ENCODE data around the gene TMEM154.

TMEM154 gene

DNA sequence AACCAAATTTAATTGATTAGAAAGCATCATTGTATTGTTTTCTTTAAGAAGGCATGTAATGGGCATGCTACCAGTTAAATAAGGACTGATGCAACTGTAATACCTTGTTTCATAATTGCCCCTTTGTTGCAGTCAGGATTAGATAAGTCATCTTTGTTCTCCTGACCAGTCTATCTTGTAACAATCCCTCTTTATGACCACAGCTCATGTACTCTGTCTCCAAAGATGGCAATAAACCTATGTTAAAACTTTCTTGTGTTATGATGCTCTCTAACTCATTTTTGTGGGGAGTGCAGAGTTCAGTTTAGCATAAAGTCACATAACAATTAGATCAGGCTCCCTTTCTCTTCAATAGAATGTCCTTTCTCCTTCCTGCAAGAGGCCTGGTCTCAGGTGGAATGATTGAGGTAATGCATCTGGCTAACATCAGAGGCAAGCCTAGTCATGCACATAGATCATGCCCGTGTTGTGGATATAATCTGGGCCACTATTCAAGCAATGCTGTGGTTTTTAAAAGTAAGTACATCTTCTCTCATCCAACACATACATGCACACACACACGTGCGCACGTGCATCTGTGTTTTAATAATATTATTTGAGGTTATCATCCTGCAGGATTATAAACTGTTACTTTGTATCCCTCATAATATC is 45.6 kb downstream of the TMEM154 start:
- Histone ChIP-seq H3K4me2 (ENCODE audit: low read length, poor library complexity, severe bottlenecking) (no peak overlapping the region), H3K27ac (ENCODE audit: low read length, poor library complexity, severe bottlenecking) (no peak overlapping the region), H3K36me3 (ENCODE audit: control insufficient read depth in 1 of 2, insufficient read depth in 2 of 2, low read depth in 1 of 2, low read length in 2 of 2) (peaks cover 0 to 8% of the 10 kb centered on the region in 2 experiments), H2BK15ac (ENCODE audit: low read depth, poor library complexity, severe bottlenecking) (no peak overlapping the region), H4K8ac (ENCODE audit: low read length) (no peak overlapping the region), H2AFZ (ENCODE audit: low read depth, low read length) (no peak overlapping the region), H3K14ac (ENCODE audit: low read length in 2 of 2) (no peak overlapping the region), H3K4me3 (ENCODE audit: insufficient read depth in 1 of 2, low read depth in 1 of 2, low read length in 2 of 2) (no peak overlapping the region), H3K23ac (ENCODE audit: low read length in 2 of 2) (no peak overlapping the region), H3K9ac (ENCODE audit: low read length) (no peak overlapping the region), H2BK5ac (ENCODE audit: low read depth, low read length, poor library complexity, severe bottlenecking) (no peak overlapping the region), H3K4me1 (ENCODE audit: control insufficient read depth, insufficient read depth, low read depth, low read length) (no peaks in the 10 kb centered on the region), H2AK5ac (ENCODE audit: low read length, severe bottlenecking) (no peak overlapping the region), H3K9me3 (ENCODE audit: control insufficient read depth, low read length) (no peaks in the 10 kb centered on the region), H3K27me3 (ENCODE audit: control insufficient read depth in 1 of 2, insufficient read depth in 1 of 2, low read length in 2 of 2) (no peaks in the 10 kb centered on the region), H2BK12ac (ENCODE audit: low read length in 2 of 2) (no peak overlapping the region), H3K18ac (ENCODE audit: low read depth in 1 of 2, low read length in 2 of 2) (no peak overlapping the region), H2BK120ac (ENCODE audit: low read depth, low read length) (no peak overlapping the region), H3K4ac (ENCODE audit: low read depth in 1 of 2, low read length in 2 of 2) (no peak overlapping the region), H4K91ac (ENCODE audit: low read length) (no peak overlapping the region), H3K79me1 (replicated peaks; ENCODE audit: low read length, poor library complexity, severe bottlenecking) (peaks cover 3% of the 10 kb centered on the region)
- no peak for DNase-seq
- 100% methylated on average over 1 of the region's 4 CpGs for WGBS

DNA sequence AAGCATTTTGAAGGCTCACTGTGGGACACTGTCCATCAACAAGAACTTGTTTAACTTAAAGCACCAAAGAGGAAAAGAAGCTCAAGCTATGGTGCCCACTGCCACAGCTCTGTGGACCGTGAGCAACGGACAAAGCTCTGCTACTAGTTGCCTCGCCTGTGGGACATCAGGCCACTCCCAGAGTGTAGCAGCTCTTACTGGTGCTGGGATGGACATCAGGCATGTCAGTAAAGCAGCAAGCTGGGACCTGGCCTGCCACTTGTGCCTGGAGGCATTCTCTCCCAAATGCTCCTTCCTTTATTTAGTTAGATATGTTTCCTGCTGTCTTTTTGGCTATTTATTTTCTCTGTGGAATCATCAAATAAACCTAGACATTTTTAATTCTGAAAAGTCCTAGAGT is 46.7 kb downstream of the TMEM154 start:
- H3K9ac ChIP-seq (ENCODE audit: low read length) = no peak overlapping the region
- H3K4me2 ChIP-seq (ENCODE audit: low read length, poor library complexity, severe bottlenecking) = no peak overlapping the region
- no peak overlapping the region for H2BK5ac ChIP-seq (ENCODE audit: low read depth, low read length, poor library complexity, severe bottlenecking)
- no peak overlapping the region for H2BK15ac ChIP-seq (ENCODE audit: low read depth, poor library complexity, severe bottlenecking)
- no peak overlapping the region for H3K23ac ChIP-seq (ENCODE audit: low read length in 2 of 2)
- H3K14ac ChIP-seq (ENCODE audit: low read length in 2 of 2) = no peak overlapping the region
- no peaks in the 10 kb centered on the region for H3K27me3 ChIP-seq (ENCODE audit: control insufficient read depth in 1 of 2, insufficient read depth in 1 of 2, low read length in 2 of 2)
- no peaks in the 10 kb centered on the region for H3K9me3 ChIP-seq (ENCODE audit: control insufficient read depth, low read length)
- no peak overlapping the region for H2BK120ac ChIP-seq (ENCODE audit: low read depth, low read length)
- WGBS = 50% methylated on average over 3 of the region's 3 CpGs
- H3K79me1 ChIP-seq (replicated peaks; ENCODE audit: low read length, poor library complexity, severe bottlenecking) = peaks cover 3% of the 10 kb centered on the region
- peaks cover 0 to 3% of the 10 kb centered on the region in 2 experiments for H3K36me3 ChIP-seq (ENCODE audit: control insufficient read depth in 1 of 2, insufficient read depth in 2 of 2, low read depth in 1 of 2, low read length in 2 of 2)
- no peak overlapping the region for H4K91ac ChIP-seq (ENCODE audit: low read length)
- no peak overlapping the region for H2AK5ac ChIP-seq (ENCODE audit: low read length, severe bottlenecking)
- DNase-seq = no peak
- H2BK12ac ChIP-seq (ENCODE audit: low read length in 2 of 2) = no peak overlapping the region
- no peaks in the 10 kb centered on the region for H3K4me1 ChIP-seq (ENCODE audit: control insufficient read depth, insufficient read depth, low read depth, low read length)
- H4K8ac ChIP-seq (ENCODE audit: low read length) = no peak overlapping the region
- H2AFZ ChIP-seq (ENCODE audit: low read depth, low read length) = no peak overlapping the region
- H3K4ac ChIP-seq (ENCODE audit: low read depth in 1 of 2, low read length in 2 of 2) = no peak overlapping the region
- no peak overlapping the region for H3K18ac ChIP-seq (ENCODE audit: low read depth in 1 of 2, low read length in 2 of 2)
- no peak overlapping the region for H3K4me3 ChIP-seq (ENCODE audit: insufficient read depth in 1 of 2, low read depth in 1 of 2, low read length in 2 of 2)
- no peak overlapping the region for H3K27ac ChIP-seq (ENCODE audit: low read length, poor library complexity, severe bottlenecking)

DNA sequence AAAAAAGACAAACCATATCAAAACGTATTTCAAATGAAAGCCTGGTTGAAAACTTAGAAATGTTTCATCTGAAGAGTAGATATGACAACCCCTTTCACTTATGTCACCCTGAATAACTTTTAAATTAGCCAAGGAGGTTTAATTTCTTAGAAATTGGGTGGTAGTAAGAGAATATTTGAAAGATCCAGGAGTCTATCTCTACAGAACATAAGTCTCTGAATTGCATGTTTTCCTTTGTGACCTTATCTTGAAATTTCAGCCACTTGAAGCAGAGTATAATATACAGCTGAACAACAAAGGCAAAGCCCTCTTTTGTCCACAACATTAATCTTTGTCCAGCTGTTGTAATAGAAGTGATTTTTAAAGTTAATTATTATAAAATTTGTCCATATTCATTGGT is 49.5 kb downstream of the TMEM154 start:
- Histone ChIP-seq H3K4ac (ENCODE audit: low read depth in 1 of 2, low read length in 2 of 2) (no peak overlapping the region), H3K18ac (ENCODE audit: low read depth in 1 of 2, low read length in 2 of 2) (no peak overlapping the region), H2BK15ac (ENCODE audit: low read depth, poor library complexity, severe bottlenecking) (no peak overlapping the region), H3K36me3 (ENCODE audit: control insufficient read depth in 1 of 2, insufficient read depth in 2 of 2, low read depth in 1 of 2, low read length in 2 of 2) (peaks cover 0 to 3% of the 10 kb centered on the region in 2 experiments), H2BK12ac (ENCODE audit: low read length in 2 of 2) (no peak overlapping the region), H2AK5ac (ENCODE audit: low read length, severe bottlenecking) (no peak overlapping the region), H3K4me1 (ENCODE audit: control insufficient read depth, insufficient read depth, low read depth, low read length) (no peaks in the 10 kb centered on the region), H3K27me3 (ENCODE audit: control insufficient read depth in 1 of 2, insufficient read depth in 1 of 2, low read length in 2 of 2) (no peaks in the 10 kb centered on the region), H3K23ac (ENCODE audit: low read length in 2 of 2) (no peak overlapping the region), H3K4me3 (ENCODE audit: insufficient read depth in 1 of 2, low read depth in 1 of 2, low read length in 2 of 2) (no peak overlapping the region), H3K9ac (ENCODE audit: low read length) (no peak overlapping the region), H4K8ac (ENCODE audit: low read length) (no peak overlapping the region), H3K9me3 (ENCODE audit: control insufficient read depth, low read length) (no peaks in the 10 kb centered on the region), H3K4me2 (ENCODE audit: low read length, poor library complexity, severe bottlenecking) (no peak overlapping the region), H4K91ac (ENCODE audit: low read length) (no peak overlapping the region), H2AFZ (ENCODE audit: low read depth, low read length) (no peak overlapping the region), H2BK120ac (ENCODE audit: low read depth, low read length) (no peak overlapping the region), H3K14ac (ENCODE audit: low read length in 2 of 2) (no peak overlapping the region), H3K79me1 (replicated peaks; ENCODE audit: low read length, poor library complexity, severe bottlenecking) (no peaks in the 10 kb centered on the region), H2BK5ac (ENCODE audit: low read depth, low read length, poor library complexity, severe bottlenecking) (no peak overlapping the region), H3K27ac (ENCODE audit: low read length, poor library complexity, severe bottlenecking) (no peak overlapping the region)
- WGBS = no CpG with 5 or more reads among the region's 1 CpG
- no peak for DNase-seq

DNA sequence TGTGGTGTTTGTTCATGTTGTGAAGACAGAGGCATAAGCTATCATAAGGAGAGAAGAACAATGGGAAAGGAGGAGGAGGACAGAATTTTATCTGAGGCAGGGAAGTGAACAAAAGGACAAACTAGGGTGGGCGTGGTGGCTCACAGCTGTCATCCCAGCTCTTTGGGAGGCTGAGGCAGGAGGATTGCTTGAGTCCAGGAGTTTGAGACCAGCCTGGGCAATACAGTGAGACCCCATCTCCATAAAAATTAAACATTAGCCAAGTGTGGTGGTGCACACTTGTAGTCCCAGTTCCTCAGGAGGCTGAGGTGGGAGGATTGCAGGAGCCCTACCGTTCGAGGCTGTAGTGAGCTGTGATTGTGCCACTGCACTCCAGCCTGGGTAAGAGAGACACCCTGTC is 49.9 kb downstream of the TMEM154 start:
- H2AK5ac ChIP-seq (ENCODE audit: low read length, severe bottlenecking) = no peak overlapping the region
- H3K14ac ChIP-seq (ENCODE audit: low read length in 2 of 2) = no peak overlapping the region
- H3K4me1 ChIP-seq (ENCODE audit: control insufficient read depth, insufficient read depth, low read depth, low read length) = no peaks in the 10 kb centered on the region
- no peak overlapping the region for H2BK12ac ChIP-seq (ENCODE audit: low read length in 2 of 2)
- H3K23ac ChIP-seq (ENCODE audit: low read length in 2 of 2) = no peak overlapping the region
- no peak overlapping the region for H3K18ac ChIP-seq (ENCODE audit: low read depth in 1 of 2, low read length in 2 of 2)
- no peak overlapping the region for H2BK120ac ChIP-seq (ENCODE audit: low read depth, low read length)
- no peak overlapping the region for H4K91ac ChIP-seq (ENCODE audit: low read length)
- H4K8ac ChIP-seq (ENCODE audit: low read length) = no peak overlapping the region
- no peaks in the 10 kb centered on the region for H3K27me3 ChIP-seq (ENCODE audit: control insufficient read depth in 1 of 2, insufficient read depth in 1 of 2, low read length in 2 of 2)
- no peak overlapping the region for H2BK15ac ChIP-seq (ENCODE audit: low read depth, poor library complexity, severe bottlenecking)
- no peak overlapping the region for H3K27ac ChIP-seq (ENCODE audit: low read length, poor library complexity, severe bottlenecking)
- no peak overlapping the region for H2BK5ac ChIP-seq (ENCODE audit: low read depth, low read length, poor library complexity, severe bottlenecking)
- no peak overlapping the region for H3K4me2 ChIP-seq (ENCODE audit: low read length, poor library complexity, severe bottlenecking)
- 96% methylated on average over 3 of the region's 3 CpGs for WGBS
- H3K9ac ChIP-seq (ENCODE audit: low read length) = no peak overlapping the region
- H3K4me3 ChIP-seq (ENCODE audit: insufficient read depth in 1 of 2, low read depth in 1 of 2, low read length in 2 of 2) = no peak overlapping the region
- H3K79me1 ChIP-seq (replicated peaks; ENCODE audit: low read length, poor library complexity, severe bottlenecking) = no peaks in the 10 kb centered on the region
- DNase-seq = no peak
- no peak overlapping the region for H3K4ac ChIP-seq (ENCODE audit: low read depth in 1 of 2, low read length in 2 of 2)
- H3K36me3 ChIP-seq (ENCODE audit: control insufficient read depth in 1 of 2, insufficient read depth in 2 of 2, low read depth in 1 of 2, low read length in 2 of 2) = peaks cover 0 to 3% of the 10 kb centered on the region in 2 experiments
- no peaks in the 10 kb centered on the region for H3K9me3 ChIP-seq (ENCODE audit: control insufficient read depth, low read length)
- H2AFZ ChIP-seq (ENCODE audit: low read depth, low read length) = no peak overlapping the region
